ENCODE data around the gene PRKACB. TPM values are rescaled to one million over a fixed set of nuclear protein-coding genes. Genes with fewer than 3 reads are reported as not detected.

PRKACB gene
- total RNA-seq, 1 donor from 2014 or later, result 35.4 TPM

- DNase-seq (ENCODE audit: extremely low spot score, unreplicated experiment), result no peak
- H3K27me3 Mint-ChIP-seq (ENCODE audit: unreplicated experiment), result no peaks in the 10 kb centered on the region
- no peak for TF ChIP-seq CTCF (IDR thresholded peaks at IDR 0.05)
- H3K27ac Mint-ChIP-seq (ENCODE audit: unreplicated experiment), result no peak overlapping the region
- H3K9me3 Mint-ChIP-seq (ENCODE audit: unreplicated experiment), result peaks cover 8% of the 10 kb centered on the region
- H3K4me1 Mint-ChIP-seq (ENCODE audit: unreplicated experiment), result no peaks in the 10 kb centered on the region
- H3K36me3 Mint-ChIP-seq (ENCODE audit: unreplicated experiment), result peaks cover 2% of the 10 kb centered on the region
- no peak overlapping the region for H3K4me3 Mint-ChIP-seq (ENCODE audit: unreplicated experiment)
Observed at GRCh38 chr1:84135341-84135740, 8.7 kb upstream of the PRKACB start.

- no peak overlapping the region for H3K4me3 Mint-ChIP-seq (ENCODE audit: unreplicated experiment)
- no peak overlapping the region for H3K27ac Mint-ChIP-seq (ENCODE audit: unreplicated experiment)
- TF ChIP-seq CTCF (IDR thresholded peaks at IDR 0.05), result peak; percentile 62
- DNase-seq (ENCODE audit: extremely low spot score, unreplicated experiment), result no peak
- peaks cover 2% of the 10 kb centered on the region for H3K36me3 Mint-ChIP-seq (ENCODE audit: unreplicated experiment)
- peaks cover 14% of the 10 kb centered on the region for H3K4me1 Mint-ChIP-seq (ENCODE audit: unreplicated experiment)
- H3K27me3 Mint-ChIP-seq (ENCODE audit: unreplicated experiment), result no peaks in the 10 kb centered on the region
- H3K9me3 Mint-ChIP-seq (ENCODE audit: unreplicated experiment), result peaks cover 8% of the 10 kb centered on the region
Observed at GRCh38 chr1:84141182-84142003, 2.7 kb upstream of the PRKACB start.

- DNase-seq (ENCODE audit: extremely low spot score, unreplicated experiment), result no peak
- Mint-ChIP-seq H3K27me3 (ENCODE audit: unreplicated experiment) (no peaks in the 10 kb centered on the region), H3K9me3 (ENCODE audit: unreplicated experiment) (no peaks in the 10 kb centered on the region), H3K36me3 (ENCODE audit: unreplicated experiment) (no peaks in the 10 kb centered on the region), H3K27ac (ENCODE audit: unreplicated experiment) (no peak overlapping the region), H3K4me3 (ENCODE audit: unreplicated experiment) (no peak overlapping the region), H3K4me1 (ENCODE audit: unreplicated experiment) (peaks cover 15% of the 10 kb centered on the region)
- no peak for TF ChIP-seq CTCF (IDR thresholded peaks at IDR 0.05)
Observed at GRCh38 chr1:84145068-84145467, 997 bp downstream of the PRKACB start.

- TF ChIP-seq CTCF (IDR thresholded peaks at IDR 0.05), result no peak
- Mint-ChIP-seq H3K4me1 (ENCODE audit: unreplicated experiment) (peaks cover 15% of the 10 kb centered on the region), H3K27me3 (ENCODE audit: unreplicated experiment) (no peaks in the 10 kb centered on the region), H3K9me3 (ENCODE audit: unreplicated experiment) (no peaks in the 10 kb centered on the region), H3K36me3 (ENCODE audit: unreplicated experiment) (no peaks in the 10 kb centered on the region), H3K27ac (ENCODE audit: unreplicated experiment) (no peak overlapping the region), H3K4me3 (ENCODE audit: unreplicated experiment) (no peak overlapping the region)
- DNase-seq (ENCODE audit: extremely low spot score, unreplicated experiment), result no peak
Observed at GRCh38 chr1:84146411-84147032, 2.5 kb downstream of the PRKACB start.

- Mint-ChIP-seq H3K4me3 (ENCODE audit: unreplicated experiment) (no peak overlapping the region), H3K36me3 (ENCODE audit: unreplicated experiment) (no peaks in the 10 kb centered on the region), H3K4me1 (ENCODE audit: unreplicated experiment) (peaks cover 15% of the 10 kb centered on the region), H3K9me3 (ENCODE audit: unreplicated experiment) (no peaks in the 10 kb centered on the region), H3K27me3 (ENCODE audit: unreplicated experiment) (no peaks in the 10 kb centered on the region), H3K27ac (ENCODE audit: unreplicated experiment) (no peak overlapping the region)
- TF ChIP-seq CTCF (IDR thresholded peaks at IDR 0.05), result no peak
- DNase-seq (ENCODE audit: extremely low spot score, unreplicated experiment), result no peak
Observed at GRCh38 chr1:84148758-84149157, 4.7 kb downstream of the PRKACB start.
